Activated CD4-positive, alpha-beta T cell treated with anti-CD3 and anti-CD28 coated beads, Interleukin-2, amount 50 U/mL, for 4 hours (primary cell): ENCODE measurements around the gene TULP1.

Experiments used
- DNase-seq, 2 experiments: peaks; one replicate each; pipeline ENCODE4 v3.0.0-alpha.2; 2020

The TULP1 gene

DNA sequence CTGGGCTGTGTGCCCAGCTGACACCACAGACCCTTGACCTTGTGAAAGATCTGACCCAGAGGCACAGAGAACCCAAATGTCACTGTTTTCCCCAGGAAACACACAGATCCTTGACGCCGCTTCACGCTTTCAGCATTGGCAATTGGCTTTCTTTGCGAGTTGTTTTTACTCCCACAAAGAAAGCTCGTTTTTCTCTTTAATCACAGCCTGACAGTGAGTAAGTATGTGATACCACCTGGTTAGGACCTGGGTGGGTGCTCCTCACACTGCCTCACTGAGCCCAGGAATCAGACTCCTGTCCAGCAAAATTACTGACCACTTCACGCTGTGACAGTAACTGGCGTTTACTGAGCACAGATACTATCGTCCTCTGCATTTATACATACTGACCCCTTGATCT, 31.5 kb downstream of the TULP1 start:
- DNase-seq, result no peak

DNA sequence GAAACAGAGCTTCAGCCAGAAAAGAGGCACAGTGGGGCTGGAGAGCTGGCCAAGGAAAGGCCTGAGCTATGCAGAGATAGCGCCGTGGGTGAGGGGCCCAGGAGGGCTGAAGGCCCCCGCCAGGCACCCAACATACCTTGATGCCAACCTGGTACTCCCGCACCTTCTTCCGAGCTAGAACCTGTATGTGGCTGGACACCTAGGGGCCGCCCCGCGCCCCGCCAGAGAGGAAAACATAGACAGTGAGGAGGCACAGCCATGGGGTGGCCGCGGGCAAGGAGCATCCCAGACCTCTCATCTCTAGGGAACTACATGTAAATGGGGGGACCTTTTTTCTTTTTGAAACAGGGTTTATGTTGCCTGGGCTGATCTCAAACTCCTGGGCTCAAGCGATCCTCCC, 32.5 kb downstream of the TULP1 start:
- DNase-seq, result no peak

DNA sequence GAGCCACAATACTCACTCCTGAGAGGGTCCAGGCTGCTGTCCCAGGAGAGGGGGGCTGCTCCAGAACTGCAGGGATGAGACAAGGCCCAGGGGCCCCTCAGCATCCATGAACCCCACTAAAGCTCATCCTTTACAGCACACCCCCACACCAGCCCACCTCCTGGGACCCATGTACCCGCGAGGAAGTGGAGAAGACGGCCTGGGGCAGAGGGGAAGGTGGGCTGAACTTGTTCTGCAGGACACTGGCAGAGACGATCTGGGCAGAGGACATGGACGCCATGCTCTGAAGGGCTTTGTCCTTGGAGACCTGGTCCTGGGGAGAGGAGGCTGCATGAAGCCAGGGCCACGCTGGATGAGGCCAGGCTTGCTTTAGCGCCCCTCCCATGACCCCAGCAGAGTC, 34.4 kb downstream of the TULP1 start:
- no peak for DNase-seq

DNA sequence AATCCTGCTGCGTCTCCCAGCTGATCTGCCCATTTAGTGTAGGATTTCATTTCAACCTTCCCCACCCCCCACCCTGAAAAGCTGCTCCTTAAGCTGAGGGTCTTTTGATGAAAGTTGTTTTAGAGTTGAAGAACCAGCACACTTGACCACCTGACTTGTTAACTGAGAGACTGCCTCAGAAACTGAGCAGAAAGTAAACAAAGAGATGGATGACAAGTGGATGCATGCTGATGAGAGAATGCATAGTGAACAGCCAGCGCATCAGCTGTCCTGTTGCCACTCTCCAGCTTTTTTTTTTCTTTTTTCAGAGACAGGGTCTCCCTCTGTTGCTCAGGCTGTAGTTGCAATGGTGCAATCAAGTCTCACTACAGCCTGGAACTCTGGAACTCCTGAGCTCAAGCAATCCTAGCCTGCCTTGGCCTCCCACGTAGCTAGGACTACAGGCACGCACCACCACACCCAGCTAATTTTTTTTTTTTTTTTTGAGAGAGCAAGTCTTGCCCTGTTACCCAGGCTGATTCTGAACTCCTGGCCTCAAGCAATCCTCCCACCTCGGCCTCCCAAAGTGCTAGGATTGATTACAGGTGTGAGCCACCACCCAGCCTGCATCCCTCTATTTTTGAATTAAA, 35.0 kb downstream of the TULP1 start:
- no peak for DNase-seq

DNA sequence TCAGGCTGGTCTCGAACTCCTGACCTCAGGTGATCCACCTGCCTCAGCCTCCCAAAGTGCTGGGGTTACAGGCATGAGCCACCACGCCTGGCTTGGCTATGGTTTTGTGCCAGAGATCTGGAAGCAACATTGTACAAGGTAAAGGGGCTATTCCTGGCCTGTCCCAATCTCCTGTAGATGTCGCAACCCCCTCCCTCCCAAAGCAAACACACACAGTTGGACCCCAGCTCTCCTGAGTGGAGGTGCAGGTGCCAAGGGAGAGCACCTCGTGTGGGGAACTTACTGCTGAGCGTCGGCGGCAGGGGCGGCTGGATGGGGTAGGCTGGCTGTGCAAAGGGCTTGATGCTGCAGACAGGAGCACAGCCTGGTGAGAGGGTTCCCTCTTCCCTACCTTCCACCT, 35.7 kb downstream of the TULP1 start:
- no peak for DNase-seq

DNA sequence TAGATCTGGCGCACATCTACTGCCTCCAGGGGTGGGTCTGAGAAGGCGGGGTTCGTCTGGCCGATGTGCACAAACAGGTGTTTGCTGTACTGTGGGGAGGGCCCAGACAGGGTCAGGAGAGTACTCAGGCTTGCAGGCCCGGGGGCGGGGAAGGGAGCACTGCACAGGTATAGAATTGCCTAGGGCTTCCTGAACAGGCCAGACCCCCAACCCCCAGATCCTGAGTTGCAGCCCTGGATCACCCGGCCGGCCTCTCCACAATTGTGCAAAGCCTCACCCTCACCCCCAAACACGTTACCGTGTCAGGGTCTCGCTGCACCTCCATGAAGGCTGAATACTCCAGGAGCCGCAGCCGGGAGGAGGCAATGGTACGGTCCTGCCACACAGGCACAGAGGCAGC, 36.7 kb downstream of the TULP1 start:
- no peak for DNase-seq

DNA sequence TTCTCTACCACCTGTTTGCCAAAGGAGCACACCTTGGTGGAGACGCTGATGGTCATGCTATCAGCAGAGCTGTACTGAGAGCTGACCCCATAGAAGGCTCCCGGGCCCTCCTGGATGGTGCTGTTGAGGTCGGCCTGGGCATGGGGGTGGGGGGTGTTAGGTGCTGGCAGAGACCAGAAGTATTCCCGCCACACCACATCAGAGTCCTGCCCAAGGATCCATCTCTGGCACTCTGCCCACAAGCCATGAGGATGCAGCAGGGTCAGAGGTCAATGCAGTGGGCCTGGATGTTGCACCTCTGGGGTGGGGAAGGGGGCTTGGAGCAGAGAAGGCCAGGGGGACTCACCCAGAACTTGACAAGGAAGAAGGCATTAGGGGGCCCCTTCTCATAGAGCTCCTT, 37.1 kb downstream of the TULP1 start:
- no peak for DNase-seq

DNA sequence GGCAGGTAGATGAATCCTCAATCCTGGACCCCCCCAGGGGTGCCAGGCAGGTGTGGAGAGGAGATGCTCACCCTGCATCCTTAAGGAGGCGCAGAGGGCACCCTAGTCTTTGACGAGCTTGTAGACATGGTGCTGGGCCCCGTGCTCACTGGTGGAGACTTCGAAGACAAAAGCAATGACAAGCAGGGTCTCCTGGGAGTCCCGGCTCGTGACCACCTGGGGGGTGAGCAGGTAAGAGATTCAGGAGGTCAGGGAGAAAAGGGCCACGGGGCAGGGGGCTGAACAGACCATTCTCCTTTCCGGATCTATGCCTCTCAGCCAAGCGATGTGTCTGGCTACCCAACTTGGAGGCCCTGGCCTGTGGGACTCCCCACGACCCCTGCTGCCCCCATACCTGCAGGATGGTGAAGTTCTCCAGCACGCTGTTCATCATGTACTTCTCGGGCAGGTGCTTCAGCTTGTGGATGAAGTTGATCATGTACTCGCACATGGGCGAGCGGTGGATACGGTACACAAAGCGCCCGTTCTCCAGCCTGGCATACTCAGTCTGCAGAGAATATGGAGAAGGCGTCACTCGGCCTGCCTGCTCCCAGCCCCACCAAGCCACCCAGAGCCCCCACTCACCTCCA, 37.6 kb downstream of the TULP1 start:
- DNase-seq, result no peak

DNA sequence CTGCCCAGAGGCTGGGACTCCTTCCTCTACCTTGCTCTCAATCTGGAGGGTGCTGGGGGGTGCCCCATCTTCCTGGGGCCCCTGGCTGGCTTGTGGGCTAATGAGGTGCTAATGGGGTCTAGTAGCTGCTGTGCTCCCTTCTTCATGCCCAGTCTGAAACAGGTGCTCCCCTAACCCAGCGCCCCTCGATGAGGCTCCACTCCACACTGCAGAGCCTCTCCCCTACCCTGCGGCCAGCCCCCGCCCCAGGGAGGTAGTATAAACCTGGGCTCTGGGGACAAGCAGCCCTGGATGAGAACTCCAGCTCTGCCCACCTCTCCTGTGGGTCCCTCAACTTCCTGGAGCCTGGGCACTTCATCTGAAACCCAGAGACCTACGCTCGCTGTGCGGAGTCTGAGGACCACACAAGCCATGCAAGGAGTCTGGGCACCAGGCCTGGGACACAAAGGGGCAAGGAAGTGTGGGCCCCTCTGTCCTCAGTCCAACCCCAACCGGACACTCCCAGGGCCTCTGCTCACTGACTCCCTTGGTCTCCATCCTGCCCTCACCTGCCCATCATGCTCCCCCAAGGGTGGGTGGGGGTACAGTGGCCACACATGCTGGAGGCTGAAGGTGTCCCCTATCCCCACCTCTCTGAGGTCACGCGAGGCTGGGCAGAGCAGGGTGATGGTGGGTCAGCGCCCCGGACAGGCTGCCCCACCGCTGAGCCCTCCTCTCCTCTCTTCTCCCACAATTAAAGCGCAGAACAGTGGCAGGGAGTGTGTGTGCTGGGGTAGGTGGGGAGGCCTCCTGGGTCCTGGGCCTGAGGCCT, 38.4 kb downstream of the TULP1 start:
- no peak for DNase-seq

DNA sequence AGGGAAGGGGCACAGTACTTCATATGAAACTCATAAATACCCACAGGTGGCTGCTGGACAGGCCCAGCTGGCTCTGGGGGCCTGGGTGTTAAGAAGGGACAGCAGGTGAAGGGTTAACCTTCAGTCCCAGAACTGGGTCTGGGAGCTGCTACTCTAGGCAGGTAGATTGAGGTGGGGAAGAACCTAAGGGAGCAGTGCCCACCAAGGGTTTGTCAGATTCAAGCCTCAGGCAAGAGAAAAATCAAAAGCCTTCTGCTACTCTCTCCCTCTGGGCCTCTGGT, 38.9 kb downstream of the TULP1 start:
- no peak for DNase-seq

DNA sequence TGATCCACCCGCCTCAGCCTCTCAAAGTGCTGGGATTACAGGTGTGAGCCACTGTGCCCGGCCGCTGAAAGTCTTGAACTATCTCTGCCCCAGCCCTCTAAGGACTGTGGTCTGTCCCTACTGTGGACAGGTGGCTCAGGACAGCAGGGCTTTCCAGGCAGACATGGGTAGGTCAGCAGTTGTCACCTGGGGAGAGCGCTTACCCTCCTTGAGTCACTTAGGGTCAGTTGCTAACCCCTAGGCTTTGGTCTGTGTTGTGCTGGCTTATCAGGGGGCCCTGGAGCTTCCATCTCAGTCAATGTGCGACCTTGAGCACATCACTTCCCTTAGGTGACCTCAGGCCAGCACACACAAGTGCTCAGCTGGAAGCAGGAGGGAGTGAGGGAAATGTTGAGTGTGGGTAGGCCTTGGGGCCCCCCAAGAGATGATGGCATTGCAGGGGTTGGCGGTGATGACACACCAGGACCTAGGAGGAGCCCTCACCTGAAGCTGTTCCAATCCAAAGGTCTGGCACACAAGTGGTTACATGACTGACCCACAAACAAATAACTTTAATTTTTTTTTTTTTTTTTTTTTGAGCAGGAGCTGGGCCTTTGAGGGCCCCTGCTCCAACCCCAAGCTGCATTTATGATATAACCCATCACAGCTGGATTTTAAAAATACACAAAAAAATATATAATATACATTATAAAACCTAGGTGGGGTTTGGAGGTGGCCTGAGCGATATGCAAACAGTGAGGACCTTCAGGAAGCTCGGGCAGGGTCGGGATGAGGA, 39.4 kb downstream of the TULP1 start:
- no peak for DNase-seq

DNA sequence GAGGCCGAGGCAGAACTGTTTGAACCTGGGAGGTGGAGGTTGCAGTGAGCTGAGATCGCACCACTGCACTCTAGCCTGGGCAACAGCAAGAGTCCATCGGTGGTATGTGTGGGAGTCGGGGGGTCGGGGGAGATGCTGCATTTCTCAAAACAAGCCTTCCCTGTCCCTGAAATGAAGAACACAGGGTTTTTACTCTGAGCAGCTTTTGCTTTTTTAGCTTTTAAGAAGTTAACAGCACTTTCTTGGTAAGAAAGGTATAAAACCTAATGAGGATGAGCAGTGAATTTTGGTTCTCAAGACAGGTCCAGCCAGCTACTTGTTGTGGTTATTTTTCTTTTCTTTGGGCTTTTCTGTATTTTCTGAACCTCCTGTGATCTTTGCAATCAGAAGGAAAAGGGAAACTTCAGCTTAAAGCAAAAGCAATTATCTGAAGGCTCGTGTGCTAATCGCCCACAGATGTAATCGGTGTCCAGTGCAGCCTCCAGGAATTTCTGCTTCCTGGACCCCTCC, 40.8 kb downstream of the TULP1 start:
- no peak for DNase-seq

DNA sequence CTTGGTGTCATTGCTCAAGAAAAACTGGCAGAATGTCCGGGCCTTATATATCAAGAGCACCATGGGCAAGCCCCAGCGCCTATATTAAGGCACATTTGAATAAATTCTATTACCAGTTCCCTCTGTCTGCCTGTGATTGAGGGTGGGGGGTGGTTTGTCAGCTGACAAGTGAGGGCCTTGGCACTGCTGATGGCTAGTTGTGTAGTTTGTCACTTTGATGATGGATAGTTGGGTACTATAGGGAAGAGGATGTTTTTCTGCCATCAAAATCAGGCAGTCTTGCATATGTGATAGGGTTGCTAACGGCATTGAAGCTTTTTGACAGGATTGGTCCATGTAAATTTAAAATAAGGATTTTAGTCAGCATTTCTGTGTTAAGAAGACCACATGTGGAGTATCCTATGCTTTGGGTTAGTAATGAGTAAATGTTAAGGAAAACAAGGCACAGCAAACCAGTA, 42.0 kb downstream of the TULP1 start:
- no peak for DNase-seq

DNA sequence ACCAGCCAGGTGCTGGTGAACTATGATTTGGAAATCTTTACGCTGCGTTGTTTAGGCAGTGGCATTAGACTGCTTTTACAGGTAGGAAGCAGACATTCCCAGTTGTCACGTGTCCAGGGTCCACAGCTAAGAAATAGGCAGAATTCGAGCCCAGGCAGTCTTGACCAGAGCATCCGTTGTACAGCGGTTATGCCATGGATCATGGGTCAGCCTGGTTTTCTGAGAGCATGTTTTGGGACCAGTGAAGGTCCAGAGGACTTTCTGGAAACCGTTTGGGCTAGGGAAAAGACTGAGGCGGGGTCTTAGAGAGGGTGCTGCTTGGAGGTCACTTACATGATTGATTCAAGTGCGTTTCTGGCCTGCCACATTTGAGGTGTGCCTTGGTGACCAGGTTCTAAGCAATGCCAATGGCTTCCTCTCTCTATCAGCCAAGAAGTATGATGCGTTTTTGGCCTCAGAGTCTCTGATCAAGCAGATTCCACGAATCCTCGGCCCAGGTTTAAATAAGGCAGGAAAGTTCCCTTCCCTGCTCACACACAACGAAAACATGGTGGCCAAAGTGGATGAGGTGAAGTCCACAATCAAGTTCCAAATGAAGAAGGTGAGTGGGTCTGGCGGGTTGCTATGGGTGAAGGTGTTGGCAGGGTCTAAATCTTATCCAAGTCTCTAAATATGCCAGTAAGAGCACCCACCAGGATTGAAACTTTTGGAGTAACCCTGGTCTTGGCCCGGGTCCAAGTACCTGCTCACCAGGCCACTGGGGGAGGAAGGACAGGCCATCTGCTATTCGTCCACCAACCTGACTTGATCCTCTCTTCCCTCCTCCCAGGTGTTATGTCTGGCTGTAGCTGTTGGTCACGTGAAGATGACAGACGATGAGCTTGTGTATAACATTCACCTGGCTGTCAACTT, 42.7 kb downstream of the TULP1 start:
- DNase-seq, result no peak

DNA sequence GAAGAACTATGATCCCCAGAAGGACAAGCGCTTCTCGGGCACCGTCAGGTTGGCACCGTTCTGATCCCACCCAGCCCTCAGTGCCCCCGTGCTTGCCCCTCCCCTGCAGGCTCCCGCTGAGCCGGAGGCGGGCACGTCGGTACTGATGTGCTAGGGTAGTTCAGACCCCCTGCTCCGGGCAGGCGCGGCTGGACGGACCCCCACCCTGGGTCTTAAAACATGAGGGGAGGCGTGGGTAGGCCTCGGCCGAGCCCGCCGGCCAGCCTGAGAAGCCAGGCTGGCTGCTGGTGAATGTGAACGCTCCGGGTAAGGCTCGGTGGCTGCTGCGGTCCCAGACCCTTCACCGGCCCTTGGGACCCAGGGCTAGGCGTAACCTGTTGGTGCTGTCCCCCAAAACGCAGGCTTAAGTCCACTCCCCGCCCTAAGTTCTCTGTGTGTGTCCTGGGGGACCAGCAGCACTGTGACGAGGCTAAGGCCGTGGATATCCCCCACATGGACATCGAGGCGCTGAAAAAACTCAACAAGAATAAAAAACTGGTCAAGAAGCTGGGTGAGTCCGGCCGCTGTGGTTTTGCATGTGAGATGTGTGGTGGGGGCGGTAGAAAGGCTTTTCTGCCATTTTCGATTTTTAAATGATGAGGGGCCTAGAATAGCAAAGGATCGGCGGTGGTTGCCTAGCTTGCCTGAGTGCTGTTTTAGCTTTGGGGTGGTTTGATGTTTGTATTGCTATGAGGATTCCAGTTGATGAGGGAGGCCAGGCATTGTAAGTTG, 43.5 kb downstream of the TULP1 start:
- peak in 1 of 2 experiments; percentile 39 for DNase-seq

DNA sequence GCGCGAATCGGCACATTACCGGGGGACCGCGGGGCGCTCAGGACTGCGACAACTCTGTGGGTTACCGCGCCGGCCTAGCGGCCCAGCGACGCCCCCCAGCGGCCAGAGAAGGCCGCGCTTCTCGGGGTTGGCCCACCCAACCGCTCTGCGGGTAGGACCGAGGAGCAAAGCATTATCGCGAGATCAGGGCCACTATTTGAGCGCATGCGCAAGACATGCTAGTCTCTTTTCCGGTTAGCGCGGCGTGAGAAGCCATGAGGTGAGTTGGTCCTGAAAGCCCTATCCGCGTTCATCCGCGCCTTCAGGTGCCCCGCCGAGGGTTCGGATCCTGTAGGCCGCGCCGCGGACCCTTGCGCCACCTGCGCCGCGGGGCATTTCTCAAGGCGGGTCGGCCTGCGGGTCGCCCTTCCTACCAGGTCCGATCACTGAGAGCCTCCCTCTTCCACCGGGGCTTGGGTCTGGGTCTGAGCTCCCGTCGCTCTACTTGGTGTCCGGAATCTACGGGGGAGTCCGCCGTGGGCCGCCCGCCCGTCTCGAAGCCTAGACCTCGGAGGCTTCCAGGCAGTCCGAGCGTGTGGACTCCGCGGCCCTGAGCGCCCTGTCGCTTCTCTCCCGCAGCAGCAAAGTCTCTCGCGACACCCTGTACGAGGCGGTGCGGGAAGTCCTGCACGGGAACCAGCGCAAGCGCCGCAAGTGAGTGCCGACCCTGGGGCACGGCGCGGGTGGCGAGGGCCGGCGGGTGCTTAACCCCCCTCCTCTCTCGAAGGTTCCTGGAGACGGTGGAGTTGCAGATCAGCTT, 44.3 kb downstream of the TULP1 start, which contains the start of gene RPL10A:
TSS of gene RPL10A (plus strand) at position 221 of the 799 bp plus-strand sequence. CDS start at position 255, 34 bp downstream.
- peak; percentile 93 to 94 for DNase-seq

DNA sequence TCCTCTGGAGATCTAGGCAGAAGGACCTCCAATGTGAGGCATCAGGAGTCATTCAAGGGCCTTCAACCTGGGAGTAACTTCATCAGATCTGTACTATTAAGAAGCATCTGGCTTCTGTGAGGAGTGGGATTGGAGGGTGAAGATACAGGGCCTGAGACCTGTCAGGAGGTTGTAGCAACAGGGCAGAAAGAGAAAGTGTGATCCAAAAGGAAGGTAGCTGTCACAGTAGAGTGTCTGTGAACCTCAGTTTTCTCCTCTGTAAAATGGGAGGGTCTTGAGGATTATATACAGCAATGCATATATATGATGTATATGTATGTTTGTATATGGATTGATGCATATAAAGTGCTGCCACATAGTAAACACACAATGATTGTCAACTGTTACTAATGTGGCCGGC, 47.0 kb downstream of the TULP1 start:
- no peak for DNase-seq

DNA sequence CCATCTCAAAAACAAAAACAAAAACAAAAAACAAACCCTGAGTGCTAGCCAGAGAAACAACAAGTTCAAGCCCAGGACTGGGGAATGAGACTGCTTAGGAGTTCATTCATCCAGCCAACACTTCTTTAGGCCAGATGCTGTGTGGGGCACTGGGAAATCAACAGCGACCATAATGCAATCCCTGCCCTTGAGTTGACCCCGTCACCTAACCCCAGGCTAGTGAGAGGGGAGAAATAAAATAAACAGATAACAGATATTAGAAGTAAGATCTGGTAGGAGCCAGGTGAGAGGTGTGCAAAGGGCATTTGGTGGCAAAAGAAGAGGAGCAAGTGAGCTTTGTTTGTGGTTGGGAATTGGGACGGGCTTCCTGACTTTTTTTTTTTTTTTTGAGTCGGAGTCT, 49.4 kb downstream of the TULP1 start:
- no peak for DNase-seq

DNA sequence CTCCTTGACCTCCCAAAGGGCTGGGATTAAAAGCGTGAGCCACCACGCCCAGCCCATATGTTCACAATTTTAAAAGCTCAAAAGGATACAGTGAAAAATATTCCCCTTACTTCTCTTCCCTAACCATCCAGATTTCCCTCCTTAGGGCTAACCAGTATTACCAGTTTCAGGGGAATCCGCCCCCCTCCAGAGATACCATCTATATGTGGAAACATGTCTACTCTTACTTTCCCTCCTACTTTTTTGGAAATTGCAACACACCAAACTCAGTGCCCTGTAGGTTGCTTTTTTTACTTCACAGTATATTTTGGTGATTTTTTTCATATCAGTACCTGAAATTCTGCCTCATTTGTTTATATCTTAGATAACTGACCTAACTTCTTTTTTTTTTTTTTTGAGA, 51.4 kb downstream of the TULP1 start:
- no peak for DNase-seq

DNA sequence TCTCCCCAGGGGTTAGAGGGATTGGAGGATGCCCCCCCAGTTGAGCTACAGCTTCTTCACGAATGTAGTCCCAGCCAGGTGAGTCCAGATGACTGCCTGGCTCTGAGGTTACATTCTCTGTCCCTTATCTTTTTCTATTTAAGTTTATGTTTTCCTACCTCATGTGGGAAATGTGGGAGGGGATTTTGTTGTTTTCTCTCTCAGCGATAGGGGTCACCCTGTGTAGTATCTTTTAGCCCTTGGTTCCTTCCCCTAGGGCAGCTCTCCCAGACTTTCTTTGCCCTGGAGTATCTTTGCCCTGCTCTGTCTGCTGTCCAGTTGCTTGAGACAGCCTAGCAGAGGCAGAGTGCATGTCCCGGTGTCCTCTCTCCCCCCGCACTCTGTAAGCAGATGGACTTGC, 54.8 kb downstream of the TULP1 start:
- DNase-seq, result no peak
